ENCODE results near the gene CDKL4.

CDKL4 gene

GRCh38 chr2:39243469-39244123 is at the start of gene CDKL4:
TSS of gene CDKL4 (minus strand) at chr2:39243970.
- DNase-seq (ENCODE audit: low read depth), result no peak
- H3K4me3 ChIP-seq (ENCODE audit: low read depth, low read length), result no peak within 1 kb of the TSS
- TF ChIP-seq CTCF (IDR thresholded peaks at IDR 0.05; ENCODE audit: low read depth, low read length, missing control alignments), result no peak

- TF ChIP-seq CTCF (IDR thresholded peaks at IDR 0.05; ENCODE audit: low read depth, low read length, missing control alignments), result no peak
Observed at GRCh38 chr2:39290433-39290832, 46.7 kb upstream of the CDKL4 start.

GRCh38 chr2:39289609-39290008 is 45.8 kb upstream of the CDKL4 start:
- TF ChIP-seq CTCF (IDR thresholded peaks at IDR 0.05; ENCODE audit: low read depth, low read length, missing control alignments), result no peak
- DNase-seq (ENCODE audit: low read depth), result no peak
- H3K4me3 ChIP-seq (ENCODE audit: low read depth, low read length), result no peak overlapping the region

More at GRCh38 chr2:39290433-39290832, 46.7 kb upstream of the CDKL4 start:
- DNase-seq (ENCODE audit: low read depth), result no peak
- no peak overlapping the region for H3K4me3 ChIP-seq (ENCODE audit: low read depth, low read length)

GRCh38 chr2:39283561-39283960 is 39.8 kb upstream of the CDKL4 start:
- no peak overlapping the region for H3K4me3 ChIP-seq (ENCODE audit: low read depth, low read length)
- no peak for DNase-seq (ENCODE audit: low read depth)
- no peak for TF ChIP-seq CTCF (IDR thresholded peaks at IDR 0.05; ENCODE audit: low read depth, low read length, missing control alignments)

GRCh38 chr2:39281391-39281790 is 37.6 kb upstream of the CDKL4 start:
- TF ChIP-seq CTCF (IDR thresholded peaks at IDR 0.05; ENCODE audit: low read depth, low read length, missing control alignments), result no peak
- DNase-seq (ENCODE audit: low read depth), result no peak
- H3K4me3 ChIP-seq (ENCODE audit: low read depth, low read length), result no peak overlapping the region

GRCh38 chr2:39275016-39275415 is 31.2 kb upstream of the CDKL4 start:
- no peak overlapping the region for H3K4me3 ChIP-seq (ENCODE audit: low read depth, low read length)
- DNase-seq (ENCODE audit: low read depth), result no peak
- TF ChIP-seq CTCF (IDR thresholded peaks at IDR 0.05; ENCODE audit: low read depth, low read length, missing control alignments), result no peak

GRCh38 chr2:39269941-39270340 is 26.2 kb upstream of the CDKL4 start:
- no peak for TF ChIP-seq CTCF (IDR thresholded peaks at IDR 0.05; ENCODE audit: low read depth, low read length, missing control alignments)
- DNase-seq (ENCODE audit: low read depth), result no peak
- H3K4me3 ChIP-seq (ENCODE audit: low read depth, low read length), result no peak overlapping the region

All from GM12864 (cell line).